Naive thymus-derived CD4-positive, alpha-beta T cell (primary cell): ENCODE measurements around the gene NTF4. TPM values are rescaled to one million over a fixed set of nuclear protein-coding genes. Genes with fewer than 3 reads are reported as not detected.
"Not testable (repeated sequence)": the region's sequence is repeated elsewhere in the genome, so short reads cannot be mapped to it uniquely, and the experiment has no call there.

Experiments used
- ATAC-seq: fragments of 150-1000 bp; cut with Tn5 transposase; 2 replicates; pipeline ENCODE4 v1.10.0; 2021; ENCODE audit warnings: mild to moderate bottlenecking, moderate library complexity
- CTCF ChIA-PET: fragments of 350-600 bp; sonication (Branson Sonifier 250); formaldehyde crosslinking; loops from one replicate; lab custom pipeline; 2021; ENCODE audit warnings: antibody characterized with exemption; lab: Charles Lee
- POLR2A ChIA-PET: fragments of 350-600 bp; sonication (Branson Sonifier 250); formaldehyde crosslinking; loops from one replicate; lab custom pipeline; 2021; ENCODE audit warnings: antibody characterized with exemption, inconsistent platforms; lab: Charles Lee
- DNase-seq, 9 donors: peaks; one replicate each; pipeline versions ENCODE4 v3.0.0 to v3.0.0-alpha.2; 2020 to 2022; ENCODE audit warnings: mixed read lengths in 1 of 9
- H3K27ac ChIP-seq: one replicate; pipeline ENCODE4 v1.7.0; 2013; ENCODE audit warnings: mild to moderate bottlenecking, low read depth, low read length, moderate library complexity
- H3K27me3 ChIP-seq, 2 donors: one replicate each; pipeline ENCODE4 v1.7.0; 2013; ENCODE audit warnings: low read length in 2 of 2, mild to moderate bottlenecking in 2 of 2, moderate library complexity in 2 of 2; ENCODE audit not compliant: control insufficient read depth in 2 of 2, insufficient read depth in 2 of 2
- H3K36me3 ChIP-seq, 3 experiments: 1 replicate in 2 of 3; 2 replicates in 1 of 3; pipeline ENCODE4 v1.7.0; 2013; ENCODE audit warnings: low read length in 3 of 3, mild to moderate bottlenecking in 3 of 3, moderate library complexity in 1 of 3; ENCODE audit not compliant: insufficient read depth in 3 of 3, control insufficient read depth in 2 of 3
- H3K4me1 ChIP-seq, 2 donors: one replicate each; pipeline ENCODE4 v1.7.0; 2013; ENCODE audit warnings: low read length in 2 of 2, mild to moderate bottlenecking in 2 of 2, moderate library complexity in 1 of 2; ENCODE audit not compliant: control insufficient read depth in 2 of 2, insufficient read depth in 2 of 2
- H3K4me3 ChIP-seq: 2 replicates; pipeline ENCODE4 v1.7.0; 2013; ENCODE audit warnings: mild to moderate bottlenecking, low read length
- H3K9me3 ChIP-seq, 3 experiments: 1 replicate in 2 of 3; 2 replicates in 1 of 3; pipeline ENCODE4 v1.7.0; 2013; ENCODE audit warnings: low read length in 3 of 3; ENCODE audit not compliant: control insufficient read depth in 2 of 3
- H3K27ac Mint-ChIP-seq, 9 donors: one replicate each; pipeline ENCODE4 v1.8.0; 2020 to 2022; ENCODE audit warnings: mixed read lengths in 9 of 9, mild to moderate bottlenecking in 8 of 9, moderate library complexity in 5 of 9, inconsistent platforms in 2 of 9
- H3K27me3 Mint-ChIP-seq, 5 donors: one replicate each; pipeline ENCODE4 v1.8.0; 2021 to 2022; ENCODE audit warnings: mixed read lengths in 5 of 5, mild to moderate bottlenecking in 1 of 5
- H3K36me3 Mint-ChIP-seq, 5 donors: one replicate each; pipeline ENCODE4 v1.8.0; 2020 to 2022; ENCODE audit warnings: mixed read lengths in 5 of 5, mild to moderate bottlenecking in 3 of 5, inconsistent platforms in 1 of 5
- H3K4me1 Mint-ChIP-seq, 7 donors: one replicate each; pipeline ENCODE4 v1.8.0; 2020 to 2022; ENCODE audit warnings: mixed read lengths in 7 of 7, mild to moderate bottlenecking in 3 of 7, inconsistent platforms in 1 of 7
- H3K4me3 Mint-ChIP-seq, 10 donors: one replicate each; pipeline ENCODE4 v1.8.0; 2020 to 2022; ENCODE audit warnings: mild to moderate bottlenecking in 10 of 10, mixed read lengths in 10 of 10, moderate library complexity in 6 of 10, inconsistent platforms in 2 of 10
- H3K9me3 Mint-ChIP-seq, 11 donors: one replicate each; pipeline ENCODE4 v1.8.0; 2020 to 2022; ENCODE audit warnings: mixed read lengths in 11 of 11, mild to moderate bottlenecking in 4 of 11, inconsistent platforms in 1 of 11, moderate library complexity in 1 of 11
- intact Hi-C, 2 donors: fragments of 100-400 bp; cut with micrococcal nuclease; formaldehyde crosslinking; loops; one replicate each; pipeline ENCODE4 v1.15.1; 2023
- polyA plus RNA-seq, 2 donors: library from polyadenylated mRNA; unstranded; fragments of 300-500 nt; fragmentation: Illumina TruSeq; gene quantifications; one replicate each; pipeline ENCODE4 v1.2.3, GENCODE V29; 2021
- total RNA-seq, 6 experiments: library from RNA in 5 of 6; stranded (reverse) in 5 of 6; gene quantifications; 1 replicate in 5 of 6; 2 replicates in 1 of 6; pipeline ENCODE4 v1.2.3 and lab custom pipeline; 2021 to 2026

Gene NTF4
- total and polyA plus RNA-seq, 7 experiments from 2014 or later = not detected

- no peak overlapping the region for H3K27ac ChIP-seq
- H3K9me3 ChIP-seq = no peaks in the 10 kb centered on the region
- H3K4me1 ChIP-seq = peaks cover 11 to 12% of the 10 kb centered on the region in 2 donors
- Mint-ChIP-seq H3K27me3 (peaks cover 34 to 80% (median 42%) of the 10 kb centered on the region in 5 donors), H3K36me3 (no peaks in the 10 kb centered on the region), H3K4me1 (peaks cover 15 to 20% (median 17%) of the 10 kb centered on the region in 7 donors), H3K27ac (no peak overlapping the region), H3K4me3 (no peak overlapping the region), H3K9me3 (no peaks in the 10 kb centered on the region)
- no peaks in the 10 kb centered on the region for H3K36me3 ChIP-seq
- POLR2A ChIA-PET = no interaction called here
- ATAC-seq (no peak), DNase-seq (no peak)
- H3K27me3 ChIP-seq = peaks cover 0 to 10% of the 10 kb centered on the region in 2 donors
- no peak overlapping the region for H3K4me3 ChIP-seq
- intact Hi-C loops = no loop called here
- CTCF ChIA-PET = no interaction called here
These were observed 3.2 kb downstream of the NTF4 start for GRCh38 chr19:49061445-49061844.

DNA sequence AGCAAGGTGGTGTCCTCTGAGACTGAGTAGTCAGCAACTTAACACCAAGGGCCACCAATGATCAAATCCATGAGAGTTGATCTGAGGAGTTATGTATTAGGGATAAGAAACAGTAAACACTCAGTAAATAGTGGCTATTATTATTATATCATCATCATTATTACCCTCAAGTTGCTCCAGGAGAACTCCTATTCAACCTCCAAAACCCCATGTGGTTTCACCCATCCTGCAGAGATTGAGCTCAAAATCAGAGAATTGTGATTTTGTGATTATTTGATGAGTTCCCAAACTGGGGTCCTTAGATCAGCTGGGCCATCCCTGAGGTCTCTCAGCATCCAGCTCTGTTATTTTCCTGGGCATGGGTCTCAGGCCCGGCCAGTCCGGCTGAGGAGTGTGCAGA is 3.6 kb downstream of the NTF4 start:
- POLR2A ChIA-PET = no interaction called here

GRCh38 chr19:49059053-49059452 is 5.6 kb downstream of the NTF4 start:
- H3K27me3 Mint-ChIP-seq = peaks cover 23 to 75% (median 30%) of the 10 kb centered on the region in 5 donors
- Histone ChIP-seq H3K9me3 (no peaks in the 10 kb centered on the region), H3K4me1 (peaks cover 11 to 14% of the 10 kb centered on the region in 2 donors), H3K27ac (no peak overlapping the region), H3K27me3 (peaks cover 0 to 10% of the 10 kb centered on the region in 2 donors), H3K4me3 (no peak overlapping the region), H3K36me3 (no peaks in the 10 kb centered on the region)
- ATAC-seq = no peak
- peaks cover 16 to 19% (median 17%) of the 10 kb centered on the region in 7 donors for H3K4me1 Mint-ChIP-seq
- DNase-seq = no peak
- H3K9me3 Mint-ChIP-seq = no peaks in the 10 kb centered on the region
- ChIA-PET CTCF (no interaction called here), POLR2A (no interaction called here)
- peak overlapping the region in 5 of 10 donors; percentile 3 to 99 (median 57) for H3K4me3 Mint-ChIP-seq
- no peak overlapping the region for H3K27ac Mint-ChIP-seq
- no peaks in the 10 kb centered on the region for H3K36me3 Mint-ChIP-seq
- intact Hi-C loops = loop anchor here in 1 of 2 donors (10.0 kb wide), 1 partner anchor 64 kb away; the partner anchor contains the start of genes GYS1 and RUVBL2

More for the DNA sequence above, 3.6 kb downstream of the NTF4 start:
- peaks cover 16 to 20% (median 17%) of the 10 kb centered on the region in 7 donors for H3K4me1 Mint-ChIP-seq
- no peak overlapping the region for H3K27ac Mint-ChIP-seq
- Histone ChIP-seq H3K4me3 (no peak overlapping the region), H3K9me3 (no peaks in the 10 kb centered on the region), H3K36me3 (no peaks in the 10 kb centered on the region), H3K4me1 (peaks cover 11 to 14% of the 10 kb centered on the region in 2 donors), H3K27me3 (peaks cover 0 to 10% of the 10 kb centered on the region in 2 donors), H3K27ac (no peak overlapping the region)
- intact Hi-C loops = no loop called here
- peak overlapping the region in 2 of 10 donors; percentile 10 to 19 for H3K4me3 Mint-ChIP-seq
- DNase-seq (no peak), ATAC-seq (no peak)
- peaks cover 31 to 80% (median 38%) of the 10 kb centered on the region in 5 donors for H3K27me3 Mint-ChIP-seq
- CTCF ChIA-PET = no interaction called here
- no peaks in the 10 kb centered on the region for H3K9me3 Mint-ChIP-seq
- H3K36me3 Mint-ChIP-seq = no peaks in the 10 kb centered on the region

- intact Hi-C loops = loop anchor here in 1 of 2 donors (10.0 kb wide), 1 partner anchor 64 kb away; the partner anchor contains the start of genes GYS1 and RUVBL2
- no peak for ATAC-seq
- peaks cover 0 to 1% (median 0%) of the 10 kb centered on the region in 11 donors for H3K9me3 Mint-ChIP-seq
- H3K27ac ChIP-seq = no peak overlapping the region
- H3K27me3 Mint-ChIP-seq = peaks cover 22 to 72% (median 30%) of the 10 kb centered on the region in 5 donors
- no peak overlapping the region for H3K4me3 ChIP-seq
- peaks cover 16 to 19% (median 17%) of the 10 kb centered on the region in 7 donors for H3K4me1 Mint-ChIP-seq
- no peaks in the 10 kb centered on the region for H3K9me3 ChIP-seq
- no peak overlapping the region for H3K27ac Mint-ChIP-seq
- no peaks in the 10 kb centered on the region for H3K36me3 Mint-ChIP-seq
- H3K36me3 ChIP-seq = no peaks in the 10 kb centered on the region
- POLR2A ChIA-PET = no interaction called here
- H3K4me3 Mint-ChIP-seq = peak overlapping the region in 6 of 10 donors; percentile 35 to 99 (median 84)
- no peak for DNase-seq
- H3K27me3 ChIP-seq = peaks cover 0 to 10% of the 10 kb centered on the region in 2 donors
- peaks cover 11 to 14% of the 10 kb centered on the region in 2 donors for H3K4me1 ChIP-seq
- CTCF ChIA-PET = no interaction called here
These were observed 6.1 kb downstream of the NTF4 start for GRCh38 chr19:49058562-49058961.

GRCh38 chr19:49057636-49058234 is 6.9 kb downstream of the NTF4 start, which contains the start of gene CGB7:
CGB7 (minus strand) TSS chr19:49057749; CDS start chr19:49055375, 2,374 bp downstream.
- H3K4me1 Mint-ChIP-seq = peaks cover 16 to 19% (median 17%) of the 10 kb centered on the region in 7 donors
- ATAC-seq = peak; percentile 15
- Histone ChIP-seq H3K4me1 (peaks cover 11 to 14% of the 10 kb centered on the region in 2 donors), H3K9me3 (no peaks in the 10 kb centered on the region), H3K27me3 (peaks cover 0 to 10% of the 10 kb centered on the region in 2 donors), H3K4me3 (peak within 1 kb of the TSS; percentile 62), H3K27ac (no peak within 1 kb of the TSS), H3K36me3 (no peaks in the 10 kb centered on the region)
- peaks cover 16 to 63% (median 30%) of the 10 kb centered on the region in 5 donors for H3K27me3 Mint-ChIP-seq
- no peaks in the 10 kb centered on the region for H3K36me3 Mint-ChIP-seq
- peak within 1 kb of the TSS; percentile 67 to 99 (median 87) for H3K4me3 Mint-ChIP-seq
- peak within 1 kb of the TSS in 1 of 9 donors; percentile 32 for H3K27ac Mint-ChIP-seq
- POLR2A ChIA-PET = no interaction called here
- CTCF ChIA-PET = interaction anchor here (1.1 kb wide), 1 partner anchor 26 kb away, joined by 3 read pairs; no protein-coding TSS in a partner anchor
- DNase-seq = peak in 3 of 9 donors; percentile 18 to 57 (median 29)
- intact Hi-C loops = loop anchor here in 1 of 2 donors (2.0 to 10.0 kb wide), 2 partner anchors 39 to 63 kb away; partner anchors contain the start of genes GYS1 and RUVBL2
- H3K9me3 Mint-ChIP-seq = peaks cover 0 to 1% (median 0%) of the 10 kb centered on the region in 11 donors

DNA sequence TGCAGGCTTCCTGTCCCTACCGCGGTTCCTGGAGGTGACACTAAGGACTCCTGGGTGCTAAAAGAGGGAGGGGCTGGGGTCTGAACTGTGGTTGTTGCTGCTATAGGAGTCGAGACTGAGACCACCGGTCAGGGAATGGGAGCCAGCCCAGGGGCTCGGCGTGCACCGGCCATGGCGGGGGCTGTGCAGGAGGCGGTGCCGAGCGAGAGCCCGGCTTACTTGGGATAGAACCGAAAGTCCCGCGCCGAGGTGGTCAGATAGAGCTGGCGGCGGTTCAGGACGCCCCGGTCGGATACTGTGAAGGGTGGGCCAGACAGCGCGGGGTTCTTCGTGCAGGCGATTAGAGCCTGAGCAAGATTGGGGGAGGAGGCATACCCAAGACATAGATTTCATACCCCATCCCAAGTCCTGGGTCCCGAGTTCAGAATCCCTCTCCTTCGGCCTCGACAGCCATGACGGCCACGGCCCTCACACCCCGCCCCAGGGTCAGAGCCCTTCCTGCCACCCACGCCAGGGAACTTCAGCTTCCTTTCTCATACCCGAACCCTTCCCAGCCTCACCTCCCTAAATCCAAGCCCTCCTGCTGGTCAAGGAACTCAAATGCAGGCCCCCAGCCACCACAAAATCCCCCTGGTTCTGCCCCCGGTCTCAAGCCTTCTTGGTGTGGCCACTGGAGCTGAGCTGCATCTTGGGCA is 7.6 kb downstream of the NTF4 start:
- ATAC-seq, H3K9me3 Mint-ChIP-seq, POLR2A ChIA-PET, H3K27ac ChIP-seq, H3K36me3 ChIP-seq, H3K27me3 ChIP-seq, H3K9me3 ChIP-seq, H3K36me3 Mint-ChIP-seq: not testable (repeated sequence)
- Mint-ChIP-seq H3K27ac (peak overlapping the region in 1 of 9 donors; percentile 32), H3K27me3 (peaks cover 16 to 63% (median 30%) of the 10 kb centered on the region in 5 donors), H3K4me3 (peak overlapping the region; percentile 67 to 99 (median 87)), H3K4me1 (peaks cover 16 to 19% (median 17%) of the 10 kb centered on the region in 7 donors)
- H3K4me3 ChIP-seq = peak overlapping the region; percentile 62
- peaks cover 11 to 14% of the 10 kb centered on the region in 2 donors for H3K4me1 ChIP-seq
- DNase-seq = peak in 1 of 9 donors; percentile 19
- intact Hi-C loops = loop anchor here in 1 of 2 donors (2.0 to 10.0 kb wide), 2 partner anchors 38 to 62 kb away; partner anchors contain the start of genes GYS1 and RUVBL2
- CTCF ChIA-PET = interaction anchor here (1.1 kb wide), 1 partner anchor 26 kb away, joined by 3 read pairs; no protein-coding TSS in a partner anchor
